NOMO-1 (cell line): ENCODE results near the gene CCK.

Source experiments
- DNase-seq, 2 experiments: peaks; one replicate each; lab custom pipeline; 2025; ENCODE audit not compliant: unreplicated experiment in 2 of 2; lab: John Stamatoyannopoulos, UW

Gene CCK

DNA sequence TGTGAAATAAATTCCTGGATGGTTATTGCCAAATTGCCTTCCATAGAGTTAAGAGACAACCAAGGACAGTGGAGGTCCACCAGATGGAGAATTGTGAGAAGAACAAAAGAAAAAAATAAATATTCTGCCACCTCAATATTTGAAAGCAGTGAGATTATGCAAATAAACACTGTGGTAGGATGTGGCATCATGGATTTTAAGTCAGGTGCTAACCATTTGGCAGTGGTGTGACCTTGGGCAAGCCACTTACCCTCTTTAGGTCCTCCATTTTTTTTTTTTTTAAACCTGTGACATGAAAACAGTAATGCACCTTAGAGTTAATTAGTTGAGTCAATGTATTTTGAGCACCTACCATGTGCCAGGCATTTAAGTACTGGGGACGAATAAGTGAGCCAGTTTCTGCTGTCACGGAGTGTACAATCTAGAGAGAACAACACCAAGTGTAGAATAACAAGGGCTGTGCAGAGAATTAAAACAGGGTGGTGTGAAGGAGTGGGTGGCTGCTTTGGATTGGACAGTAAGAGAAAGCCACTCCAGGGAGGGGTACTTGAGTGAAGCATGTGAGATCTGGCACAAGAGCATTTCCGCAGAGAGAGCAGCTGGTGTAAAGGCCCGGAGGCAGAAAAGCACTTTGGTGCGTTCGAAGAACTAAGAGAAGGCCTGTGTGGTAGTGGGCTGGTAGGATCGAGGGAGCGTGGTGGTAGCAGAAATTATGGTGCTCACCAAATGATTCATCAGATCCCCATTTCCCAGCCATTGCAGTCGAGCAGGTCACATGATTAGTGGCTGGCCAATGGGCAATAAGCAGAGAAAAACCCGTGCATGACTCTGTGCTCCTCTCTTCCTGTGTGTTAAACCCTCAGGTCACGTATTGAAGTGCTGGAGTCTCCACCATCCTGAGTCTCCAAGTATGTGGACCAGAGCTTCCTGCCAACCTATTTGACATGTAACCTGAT is 39.2 kb downstream of the CCK start:
- no peak for DNase-seq

DNA sequence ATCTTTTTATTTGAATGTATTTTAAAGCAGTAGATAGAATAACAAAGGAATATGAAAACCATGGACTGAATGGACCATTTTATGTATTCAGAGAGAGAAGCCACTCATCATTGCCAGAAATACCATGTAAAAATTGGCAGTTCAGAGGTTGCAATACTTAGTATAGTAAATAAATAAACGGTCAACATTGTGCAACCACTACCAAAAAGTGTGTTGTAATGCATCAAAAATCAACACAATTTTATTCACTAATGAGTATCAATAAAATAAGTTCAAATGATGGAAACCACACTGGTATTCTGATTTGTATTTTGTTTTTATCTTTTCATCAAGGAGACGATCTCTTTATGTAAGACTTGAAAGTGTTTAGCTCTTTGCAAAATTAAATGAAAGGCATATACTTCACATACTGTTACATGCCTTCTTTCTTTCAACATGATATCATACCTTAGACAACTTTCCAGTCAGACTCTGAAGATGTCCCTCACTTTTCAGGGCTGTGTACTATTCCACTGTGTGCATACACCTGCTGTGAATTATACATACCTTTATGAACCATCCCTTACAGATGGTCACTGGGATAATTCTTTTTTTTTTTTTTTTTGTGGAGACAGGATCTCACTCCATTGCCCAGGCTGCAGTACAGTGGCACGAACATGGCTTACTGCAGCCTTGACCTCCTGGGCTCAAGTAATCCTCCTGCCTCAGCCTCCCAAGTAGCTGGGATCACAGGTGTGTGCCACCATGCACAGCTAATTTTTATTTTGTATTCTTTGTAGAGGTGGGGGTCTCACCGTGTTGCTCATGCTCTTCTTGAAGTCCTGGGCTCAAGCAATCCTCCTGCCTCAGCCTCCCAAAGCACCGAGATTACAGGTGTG is 40.3 kb downstream of the CCK start:
- no peak for DNase-seq

DNA sequence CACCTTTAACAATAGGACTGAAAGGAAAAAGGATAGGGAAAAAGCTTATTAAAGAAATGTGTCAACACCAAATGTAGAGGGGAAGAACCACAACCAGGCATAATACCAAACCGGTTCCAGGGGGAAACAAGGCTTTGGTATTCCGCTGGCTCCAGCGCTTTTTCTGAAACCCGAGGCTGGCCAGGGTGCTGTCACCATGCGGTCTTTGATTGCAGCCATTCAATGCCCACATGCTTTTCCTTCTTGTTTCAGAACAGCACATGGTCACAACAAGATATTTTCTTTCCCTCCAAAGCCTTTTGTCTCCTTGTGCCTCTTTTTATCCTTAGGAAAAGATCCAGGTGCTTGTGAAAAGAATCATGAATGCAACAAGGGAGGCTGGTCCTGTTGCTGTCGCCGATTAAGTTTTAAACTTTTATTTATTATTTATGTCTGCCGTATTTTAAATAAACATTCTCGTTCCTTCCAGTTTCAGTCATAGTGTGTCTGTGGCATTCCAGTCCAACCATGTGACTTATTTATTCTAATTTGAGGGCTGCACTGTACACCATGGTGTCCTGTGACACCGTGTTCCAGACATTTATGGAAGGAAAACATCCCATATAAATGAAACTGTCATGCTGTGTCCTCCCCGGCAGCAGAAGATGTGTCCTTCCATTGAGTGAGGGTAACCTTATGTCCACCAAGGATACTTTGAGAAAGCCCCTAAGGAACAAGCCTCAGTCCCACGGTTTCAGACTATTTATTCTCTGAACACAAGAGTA is 41.1 kb downstream of the CCK start:
- DNase-seq = no peak

DNA sequence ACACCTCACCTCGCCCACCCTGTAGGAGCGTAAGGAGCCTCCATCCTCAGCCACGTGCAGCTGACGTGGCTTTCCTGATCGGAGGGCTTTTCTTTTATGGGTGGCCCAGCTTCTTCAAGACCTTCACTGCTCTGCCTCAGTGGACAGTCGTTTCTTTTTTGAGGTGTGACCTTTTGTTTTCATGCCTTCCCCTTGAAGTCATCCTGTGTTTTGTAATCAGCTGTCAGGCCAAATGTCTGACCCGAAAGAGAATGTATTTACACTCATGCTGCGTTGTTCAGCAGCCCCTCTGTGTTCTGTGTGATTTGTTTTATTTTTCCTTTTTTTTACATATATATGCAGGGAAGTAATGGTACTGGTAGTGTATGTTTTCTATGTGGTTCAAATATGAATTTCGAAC is 41.8 kb downstream of the CCK start:
- DNase-seq = no peak

DNA sequence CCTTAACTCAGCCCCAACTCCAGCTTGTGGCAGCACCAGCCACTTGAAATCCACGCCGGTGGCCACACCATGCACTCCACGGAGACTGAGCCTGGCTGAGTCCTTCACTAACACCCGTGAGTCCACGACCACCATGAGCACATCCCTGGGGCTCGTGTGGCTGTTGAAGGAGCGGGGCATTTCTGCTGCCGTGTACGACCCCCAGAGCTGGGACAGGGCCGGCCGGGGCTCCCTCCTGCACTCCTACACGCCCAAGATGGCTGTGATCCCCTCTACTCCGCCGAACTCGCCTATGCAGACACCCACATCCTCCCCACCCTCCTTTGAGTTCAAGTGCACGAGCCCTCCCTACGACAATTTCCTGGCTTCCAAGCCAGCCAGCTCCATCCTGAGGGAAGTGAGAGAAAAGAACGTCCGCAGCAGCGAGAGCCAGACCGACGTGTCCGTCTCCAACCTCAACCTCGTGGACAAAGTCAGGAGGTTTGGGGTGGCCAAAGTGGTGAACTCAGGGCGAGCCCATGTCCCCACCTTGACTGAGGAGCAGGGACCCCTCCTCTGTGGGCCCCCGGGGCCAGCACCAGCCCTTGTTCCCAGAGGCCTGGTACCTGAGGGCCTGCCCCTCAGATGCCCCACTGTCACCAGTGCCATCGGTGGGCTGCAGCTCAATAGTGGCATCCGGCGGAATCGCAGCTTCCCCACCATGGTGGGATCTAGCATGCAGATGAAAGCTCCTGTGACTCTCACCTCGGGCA is 42.9 kb downstream of the CCK start:
- DNase-seq = no peak

DNA sequence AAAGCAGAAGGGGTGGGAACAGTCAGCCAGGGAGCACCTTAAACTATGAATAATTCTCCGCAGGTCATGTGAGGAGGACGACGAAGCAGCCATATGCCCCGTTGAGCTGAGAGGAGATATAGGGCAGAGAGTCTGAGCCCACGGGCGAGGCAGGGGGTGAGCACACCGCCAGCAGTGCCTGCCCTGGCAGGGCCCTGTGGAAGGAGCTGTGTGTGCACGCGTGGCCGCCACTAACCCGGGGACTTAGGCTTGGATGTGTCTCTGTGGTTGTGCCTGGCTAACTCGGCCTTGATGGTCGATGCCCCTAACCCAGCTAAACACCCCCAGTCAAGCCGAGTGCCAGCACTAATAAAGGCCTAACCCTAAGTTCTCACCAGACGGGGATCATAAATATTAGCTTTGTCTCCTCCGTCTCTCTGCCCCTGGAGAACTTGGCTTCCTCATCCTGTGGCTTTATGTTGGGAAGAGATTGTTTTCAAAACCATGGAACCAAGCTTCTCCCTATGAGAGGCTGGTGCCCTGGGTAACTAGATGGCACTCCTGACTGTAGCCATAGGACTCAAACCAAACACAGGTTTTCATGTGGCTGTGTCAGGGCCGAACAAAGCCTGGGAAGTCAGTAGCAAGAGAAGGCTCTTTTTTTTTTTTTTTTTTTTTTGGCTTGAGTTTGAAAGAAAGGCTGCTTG is 45.4 kb downstream of the CCK start:
- no peak for DNase-seq

DNA sequence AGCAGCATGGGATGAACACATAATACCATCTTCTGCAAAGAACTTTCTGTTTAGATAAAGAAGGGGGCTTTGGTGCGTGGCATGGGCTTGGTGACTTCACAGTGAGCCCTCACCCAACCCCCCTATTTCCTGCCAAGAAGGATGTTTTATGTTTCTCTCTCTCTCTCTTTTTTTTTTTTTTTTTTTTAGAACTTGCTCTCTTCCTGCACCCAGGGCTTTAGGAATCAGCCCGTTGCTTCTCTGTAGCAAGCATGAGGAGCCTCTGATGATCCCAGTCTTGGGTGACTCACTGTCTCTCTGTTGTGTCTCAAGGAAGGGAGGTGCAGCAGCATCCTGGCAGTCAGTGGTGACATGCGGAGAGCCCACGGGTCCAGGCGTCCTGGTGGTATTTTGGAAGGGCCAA is 49.1 kb downstream of the CCK start:
- no peak for DNase-seq

DNA sequence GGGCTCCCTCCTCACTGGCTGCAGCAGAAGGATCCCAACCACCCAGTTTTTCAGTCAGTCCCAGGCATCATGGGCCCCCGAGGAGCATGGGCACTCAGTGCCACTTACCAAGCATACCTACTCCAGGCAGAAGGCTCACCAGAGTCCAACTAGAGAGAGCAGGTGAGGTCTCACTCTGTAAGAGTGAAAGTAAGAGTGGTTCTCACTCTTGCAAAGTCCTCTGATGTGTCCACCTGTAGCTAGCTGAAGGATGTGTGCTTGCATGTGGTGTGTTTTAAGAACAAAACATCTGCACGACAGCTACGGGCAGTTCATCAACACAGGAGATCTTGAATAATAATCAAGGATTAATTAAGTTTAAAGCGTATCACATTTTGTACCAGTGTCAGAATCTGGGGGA is 49.7 kb downstream of the CCK start:
- no peak for DNase-seq

DNA sequence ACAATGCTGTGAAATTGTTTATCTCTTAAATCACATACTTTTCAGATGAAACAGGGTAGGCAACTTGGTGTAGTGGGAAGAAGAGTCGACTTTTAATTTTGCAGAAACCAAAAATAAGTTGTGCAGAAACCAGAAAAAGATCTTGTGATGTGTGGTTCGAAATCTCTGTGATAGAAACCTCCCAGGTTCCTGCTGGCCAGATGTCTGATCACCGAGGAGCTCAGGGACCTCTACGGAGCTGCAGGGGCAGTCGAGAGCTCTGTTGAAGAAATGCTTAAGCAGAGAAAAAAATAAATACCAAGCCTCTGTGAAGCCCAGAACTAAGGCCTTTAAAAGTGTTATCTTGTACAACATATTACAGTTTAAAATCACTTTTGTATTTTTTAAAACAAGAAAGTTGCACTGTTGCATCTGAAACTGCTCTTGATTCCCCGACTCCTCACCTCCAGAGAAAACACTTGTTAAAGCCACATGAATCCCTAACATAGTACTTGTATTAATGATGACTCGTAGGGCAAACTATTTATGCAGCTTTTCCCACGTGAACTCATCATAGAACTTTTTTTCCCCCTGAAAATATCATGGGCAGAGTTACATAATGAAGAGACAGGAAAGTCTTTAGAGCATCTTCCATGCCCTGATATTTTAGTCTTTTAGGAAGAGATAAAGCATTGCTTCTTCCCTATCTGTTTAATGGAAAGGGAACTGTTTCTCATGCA is 51.3 kb downstream of the CCK start:
- DNase-seq = no peak

DNA sequence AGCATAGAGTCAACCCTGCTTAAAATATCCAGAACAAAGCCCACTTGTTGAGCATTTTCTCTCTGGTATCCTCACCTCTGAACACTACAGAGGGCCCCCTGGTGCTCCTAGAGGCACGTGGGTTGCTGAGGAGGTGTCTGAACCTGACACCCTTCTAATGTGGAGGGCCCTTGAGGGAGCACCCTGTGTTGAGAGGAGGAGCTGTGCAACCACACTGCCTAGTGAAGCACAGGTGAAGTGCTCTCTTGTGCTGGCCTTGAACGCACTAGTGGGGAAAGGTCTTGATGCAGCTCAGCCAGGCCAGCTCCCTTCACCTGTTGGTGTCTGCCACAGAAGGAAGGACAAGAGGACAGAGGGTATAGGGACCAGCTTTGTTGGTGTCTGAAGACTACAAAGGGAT is 51.9 kb downstream of the CCK start:
- no peak for DNase-seq

DNA sequence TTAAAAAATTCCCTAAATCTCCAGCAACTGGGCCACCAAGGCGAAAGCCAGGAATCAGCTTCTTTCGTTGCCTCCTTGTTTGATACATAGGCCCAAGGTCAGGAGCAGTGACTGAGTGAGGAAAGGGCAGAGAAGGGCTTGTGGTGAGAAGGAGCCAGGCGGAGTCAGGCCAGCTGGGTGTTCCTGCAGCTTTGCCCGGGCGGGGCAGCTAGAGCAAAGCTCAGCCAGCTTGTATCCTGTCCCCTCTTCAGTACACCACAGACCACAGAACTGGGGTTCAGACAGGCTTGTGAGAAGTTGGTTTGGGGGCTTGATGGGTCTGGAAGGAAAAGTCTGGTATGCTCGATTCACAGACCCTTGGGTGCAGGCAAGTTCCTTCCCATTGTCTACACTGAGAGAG is 52.6 kb downstream of the CCK start:
- DNase-seq = no peak

DNA sequence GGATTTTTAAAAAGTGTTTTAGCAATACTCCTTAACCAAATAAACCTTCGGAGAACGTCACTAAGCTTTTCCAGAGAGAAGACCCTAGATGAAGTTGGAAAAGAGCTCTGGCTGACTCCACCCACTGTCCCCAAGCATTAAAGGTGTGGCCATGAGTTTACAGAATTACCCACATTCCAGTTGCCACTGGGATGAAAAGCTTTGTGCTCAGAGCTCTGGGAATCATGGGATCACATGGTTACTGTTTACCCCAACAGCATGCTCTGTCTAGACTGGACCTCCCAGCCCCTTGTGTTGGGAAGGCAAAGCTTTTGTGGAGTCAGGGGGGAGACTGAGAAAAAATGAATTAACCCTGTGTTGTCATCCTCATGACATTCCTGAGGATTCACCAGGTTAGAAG is 55.3 kb downstream of the CCK start:
- DNase-seq = no peak

DNA sequence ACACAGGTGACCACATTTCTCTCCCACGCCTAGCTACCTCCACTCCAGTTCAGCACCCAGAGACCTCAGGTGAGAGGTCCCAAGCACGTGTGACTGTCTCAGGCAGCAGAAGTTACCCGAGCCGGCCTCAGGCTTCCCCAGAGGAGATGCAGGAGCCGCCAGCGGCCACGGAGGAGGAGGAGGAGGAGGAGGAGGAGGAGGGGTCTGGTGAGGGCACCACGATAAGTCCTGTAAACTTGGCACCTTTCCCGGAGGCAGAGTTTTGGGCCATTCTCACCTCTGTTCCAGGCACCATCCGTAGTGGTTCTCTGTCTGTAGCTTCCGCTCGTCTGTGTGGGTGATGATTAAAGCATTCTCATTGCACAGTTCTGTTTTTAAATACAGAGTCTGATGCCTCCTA is 56.1 kb downstream of the CCK start:
- no peak for DNase-seq
